GM12878 (cell line): ENCODE results near the gene SHROOM4. TPM values are rescaled to one million over a fixed set of nuclear protein-coding genes. Genes with fewer than 3 reads are reported as not detected.

Experiments
- ATAC-seq: fragments of 200-7000 bp; cut with Tn5 transposase; 3 replicates; pipeline ENCODE4 v1.9.1; 2020; ENCODE audit warnings: mild to moderate bottlenecking, moderate library complexity
- BruUV-seq: library from RNA; stranded (reverse); fragments of 400-500 nt; replicated peaks from 2 replicates; lab custom pipeline; 2021; lab: Mats Ljungman, UMichigan
- CTCF ChIA-PET: fragments of 300-600 bp; sonication (Branson Sonifier 250); formaldehyde crosslinking; extraction: SDS; loops from one replicate; lab custom pipeline; 2021; ENCODE audit warnings: inconsistent platforms; lab: Yijun Ruan, JAX
- POLR2A ChIA-PET: fragments of 350-600 bp; formaldehyde crosslinking; extraction: SDS; loops from one replicate; lab custom pipeline; 2021; ENCODE audit warnings: inconsistent platforms; lab: Charles Lee
- RAD21 ChIA-PET: fragments of 300-600 bp; sonication (Branson Sonifier 250); formaldehyde crosslinking; loops from one replicate; lab custom pipeline; 2023; ENCODE audit warnings: antibody characterized with exemption; ENCODE audit not compliant: unreplicated experiment; lab: Charles Lee
- SMC1A ChIA-PET: fragments of 300-600 bp; sonication (Branson Sonifier 250); formaldehyde crosslinking; loops from one replicate; lab custom pipeline; 2023; ENCODE audit not compliant: unreplicated experiment, uncharacterized antibody; lab: Charles Lee
- DNase-seq: peaks from one replicate; pipeline ENCODE4 v3.0.0-alpha.2; 2011; ENCODE audit warnings: low read depth, low spot score
- FAIRE-seq: peaks from 3 replicates; lab custom pipeline; 2011; peaks lifted over from hg19 to GRCh38; lab: Jason Lieb, UNC
- H2AFZ ChIP-seq: 2 replicates; pipeline ENCODE4 v1.6.0; 2011; ENCODE audit warnings: low read depth, low read length, control low read depth; ENCODE audit not compliant: control insufficient read depth
- H3K27ac ChIP-seq: 2 replicates; pipeline ENCODE4 v1.5.1; 2011; ENCODE audit warnings: control low read depth; ENCODE audit not compliant: control insufficient read depth, insufficient read depth
- H3K27me3 ChIP-seq, 2 experiments: replicated peaks in 1 of 2; 2 replicates each; pipeline versions ENCODE4 v1.6.0 to v1.6.1; 2011; ENCODE audit warnings: low read length in 1 of 2; ENCODE audit not compliant: control insufficient read depth in 2 of 2, insufficient read depth in 2 of 2
- H3K36me3 ChIP-seq, 2 experiments: 2 replicates each; pipeline ENCODE4 v1.5.1; 2011; ENCODE audit warnings: low read length in 1 of 2; ENCODE audit not compliant: control insufficient read depth in 2 of 2, insufficient read depth in 2 of 2
- H3K4me1 ChIP-seq: 2 replicates; pipeline ENCODE4 v1.6.1; 2011; ENCODE audit warnings: mild to moderate bottlenecking, low read length, moderate library complexity, mixed read lengths; ENCODE audit not compliant: control insufficient read depth, insufficient read depth
- H3K4me2 ChIP-seq: 2 replicates; pipeline ENCODE4 v1.6.0; 2011; ENCODE audit warnings: control low read depth; ENCODE audit not compliant: control insufficient read depth, insufficient read depth
- H3K4me3 ChIP-seq: fragments of 200-600 bp; sonication (generic); 2 replicates; pipeline ENCODE4 v1.5.1; 2016
- H3K79me2 ChIP-seq: 2 replicates; pipeline ENCODE4 v1.6.0; 2011; ENCODE audit warnings: low read length; ENCODE audit not compliant: control insufficient read depth, insufficient read depth
- H3K9ac ChIP-seq: 2 replicates; pipeline ENCODE4 v1.8.0; 2011; ENCODE audit warnings: low read length, control low read depth, mixed read lengths; ENCODE audit not compliant: control insufficient read depth, insufficient read depth
- H3K9me3 ChIP-seq: replicated peaks from 3 replicates; pipeline ENCODE4 v1.5.1; 2011; ENCODE audit warnings: mild to moderate bottlenecking, low read length; ENCODE audit not compliant: control insufficient read depth, insufficient read depth
- H4K20me1 ChIP-seq: 2 replicates; pipeline ENCODE4 v1.6.0; 2011; ENCODE audit not compliant: control insufficient read depth, insufficient read depth
- ATF7 ChIP-seq: fragments of 450-650 bp; IDR thresholded peaks from 2 replicates; pipeline ENCODE4 v1.6.1; 2016; ENCODE audit warnings: low read depth, mild to moderate bottlenecking
- BCL11A ChIP-seq: IDR thresholded peaks from 2 replicates; pipeline ENCODE4 v1.6.1; 2011; ENCODE audit warnings: low read depth, low read length
- CTCF ChIP-seq, 3 experiments: IDR thresholded peaks in 2 of 3; conservative IDR thresholded peaks in 1 of 3; 2 replicates each; pipeline ENCODE4 v1.5.1; 2011; ENCODE audit warnings: low read depth in 3 of 3, low read length in 3 of 3, mild to moderate bottlenecking in 3 of 3, control low read depth in 2 of 3, moderate library complexity in 2 of 3, inconsistent platforms in 1 of 3, mixed read lengths in 1 of 3; ENCODE audit not compliant: control insufficient read depth in 2 of 3, insufficient read depth in 1 of 3; ENCODE audit errors: extremely low read depth in 1 of 3
- HDAC2 ChIP-seq: fragments of 200-600 bp; sonication (generic); IDR thresholded peaks from 2 replicates; pipeline ENCODE4 v1.6.1; 2017
- KDM1A ChIP-seq: fragments of 200-600 bp; sonication (generic); IDR thresholded peaks from 2 replicates; pipeline ENCODE4 v1.6.1; 2016; ENCODE audit warnings: borderline replicate concordance
- MAX ChIP-seq: IDR thresholded peaks from 2 replicates; pipeline ENCODE4 v1.6.1; 2012; ENCODE audit warnings: low read depth, low read length, improper control_type of control experiment
- MTA3 ChIP-seq: IDR thresholded peaks from 2 replicates; pipeline ENCODE4 v1.6.1; 2012; ENCODE audit warnings: low read length, inconsistent platforms, borderline replicate concordance
- MYB ChIP-seq: fragments of 150-350 bp; IDR thresholded peaks from 2 replicates; pipeline ENCODE4 v1.6.1; 2014; ENCODE audit warnings: mild to moderate bottlenecking, low read depth, low read length, borderline replicate concordance
- MYC ChIP-seq: IDR thresholded peaks from 2 replicates; pipeline ENCODE4 v1.6.1; 2011; ENCODE audit warnings: mild to moderate bottlenecking, low read length, moderate library complexity, inconsistent platforms; ENCODE audit not compliant: insufficient read depth, insufficient replicate concordance, insufficient read length, severe bottlenecking
- NBN ChIP-seq: fragments of 450-650 bp; IDR thresholded peaks from 2 replicates; pipeline ENCODE4 v1.6.1; 2016
- PKNOX1 ChIP-seq: fragments of 450-650 bp; IDR thresholded peaks from 2 replicates; pipeline ENCODE4 v1.6.1; 2016; ENCODE audit warnings: mild to moderate bottlenecking
- RAD51 ChIP-seq: fragments of 450-650 bp; IDR thresholded peaks from 2 replicates; pipeline ENCODE4 v1.6.1; 2016; ENCODE audit warnings: moderate library complexity, mild to moderate bottlenecking, inconsistent platforms
- RELA ChIP-seq: fragments of 450-650 bp; IDR thresholded peaks from 2 replicates; pipeline ENCODE4 v1.8.0; 2014; ENCODE audit warnings: borderline replicate concordance; ENCODE audit not compliant: partially characterized antibody
- TBL1XR1 ChIP-seq: IDR thresholded peaks from 2 replicates; pipeline ENCODE4 v1.6.1; 2012; ENCODE audit warnings: low read depth, low read length, improper control_type of control experiment
- USF2 ChIP-seq: IDR thresholded peaks from 2 replicates; pipeline ENCODE4 v1.6.1; 2011; ENCODE audit warnings: low read depth, low read length, improper control_type of control experiment, borderline replicate concordance
- ZNF217 ChIP-seq: fragments of 450-650 bp; IDR thresholded peaks from 2 replicates; pipeline ENCODE4 v1.6.1; 2017; ENCODE audit warnings: antibody characterized with exemption, mild to moderate bottlenecking
- ZNF687 ChIP-seq: fragments of 450-650 bp; IDR thresholded peaks from 2 replicates; pipeline ENCODE4 v1.6.1; 2017; ENCODE audit warnings: mild to moderate bottlenecking, moderate library complexity
- WGBS: methylation state at CpG from one replicate; pipeline ENCODE4 v1.1.6; 2016; ENCODE audit warnings: low lambda C conversion rate; ENCODE audit not compliant: insufficient replicate concordance, insufficient coverage; ENCODE audit errors: missing lambda C conversion rate; 5-methylcytosine and 5-hydroxymethylcytosine counted together
- in situ Hi-C: fragments of 300-500 bp; cut with MboI; formaldehyde crosslinking; loops from 9 replicates; pipeline ENCODE4 v1.14.3; 2018; ENCODE audit warnings: mixed read lengths
- intact Hi-C: fragments of 100-400 bp; cut with micrococcal nuclease; formaldehyde crosslinking; loops from one replicate; pipeline ENCODE4 v1.14.2; 2022; ENCODE audit not compliant: unreplicated experiment
- polyA plus RNA-seq, 11 experiments: library from polyadenylated mRNA; depleted of rRNA in 4 of 11; unstranded in 6 of 11; stranded (reverse) in 5 of 11; fragments of >200 nt; fragmentation: Nextera tagmentation in 4 of 11; fragmentation: Illumina TruSeq in 1 of 11; extraction: Ambion mirVana in 4 of 11; extraction: Trizol in 1 of 11; gene quantifications; 1 replicate in 1 of 11; 2 replicates in 10 of 11; pipeline versions ENCODE4 v1.2.1 to v1.2.3, GENCODE V29; 2011 to 2016; ENCODE audit warnings: inconsistent platforms in 2 of 11, missing spikeins in 2 of 11, low read depth in 1 of 11
- total RNA-seq, 4 experiments: library from RNA; depleted of rRNA in 3 of 4; stranded (reverse); fragments of >200 nt in 3 of 4; fragmentation: Illumina TruSeq in 1 of 4; extraction: Trizol in 1 of 4; gene quantifications; 2 replicates each; pipeline versions ENCODE4 v1.2.1 to v1.2.3, GENCODE V29; 2013 to 2021

Gene SHROOM4
- total and polyA plus RNA-seq, 10 of the 15 experiments (the other 5 are each of a cell fraction or from before 2014, with no cell fraction given): 0.01 to 0.03 TPM; not detected in 8

- TF ChIP-seq TBL1XR1 (no peak), RAD51 (no peak)
These were observed 88.7 kb downstream of the SHROOM4 start (continued) for GRCh38 chrX:50725310-50725709.

GRCh38 chrX:50723006-50723405, 91.0 kb downstream of the SHROOM4 start:
- intact Hi-C loops: no loop called here
- RAD21 ChIA-PET: no interaction called here
- BruUV-seq: no TSS peak
- no peaks in the 10 kb centered on the region for H3K36me3 ChIP-seq
- H3K4me3 ChIP-seq: no peak overlapping the region
- DNase-seq (no peak), ATAC-seq (no peak), FAIRE-seq (no peak)
- CTCF ChIA-PET: no interaction called here
- no peak overlapping the region for H2AFZ ChIP-seq
- no peaks in the 10 kb centered on the region for H3K79me2 ChIP-seq
- H3K9ac ChIP-seq: no peak overlapping the region
- in situ Hi-C loops: no loop called here
- H3K27me3 ChIP-seq: no peaks in the 10 kb centered on the region
- H3K9me3 ChIP-seq: no peaks in the 10 kb centered on the region
- H3K4me1 ChIP-seq: no peaks in the 10 kb centered on the region
- POLR2A ChIA-PET: no interaction called here
- no peak overlapping the region for H3K4me2 ChIP-seq
- WGBS: 63% methylated on average over 1 of the region's 1 CpG
- H4K20me1 ChIP-seq: no peaks in the 10 kb centered on the region
- no peak overlapping the region for H3K27ac ChIP-seq
- SMC1A ChIA-PET: no interaction called here
- TF ChIP-seq MYC (no peak), BCL11A (no peak), ZNF217 (no peak), NBN (no peak), MAX (no peak), HDAC2 (no peak), MYB (no peak), MTA3 (no peak), ATF7 (no peak), RELA (no peak), PKNOX1 (no peak), ZNF687 (no peak), CTCF (IDR thresholded peaks at IDR 0.05 in 2 of 3, conservative IDR thresholded peaks at IDR 0.05 in 1 of 3; ENCODE audit: control insufficient read depth in 2 of 3, extremely low read depth in 1 of 3, insufficient read depth in 1 of 3, low read depth in 3 of 3, low read length in 3 of 3) (no peak), USF2 (no peak), KDM1A (no peak)
